Liver (tissue), 9 donors: ENCODE results near the gene ITGA11. TPM values are rescaled to one million over a fixed set of nuclear protein-coding genes. Genes with fewer than 3 reads are reported as not detected.
A peak's percentile ranks its signal among the peaks of the same experiment; 100 is the strongest.

ENCODE experiments used
- DNase-seq: peaks from one replicate; pipeline ENCODE4 v3.0.0-alpha.2; 2017; ENCODE audit warnings: low spot score
- H3K27ac ChIP-seq, 2 donors: one replicate each; pipeline ENCODE4 v1.7.0; 2013; ENCODE audit warnings: inconsistent platforms in 2 of 2, low read length in 2 of 2, control low read depth in 1 of 2, low read depth in 1 of 2, mild to moderate bottlenecking in 1 of 2
- H3K27me3 ChIP-seq, 4 donors: one replicate each; pipeline versions ENCODE4 v1.6.1 to v1.7.0; 2013; ENCODE audit warnings: low read length in 3 of 4, inconsistent platforms in 1 of 4, mild to moderate bottlenecking in 1 of 4, moderate library complexity in 1 of 4; ENCODE audit not compliant: control insufficient read depth in 4 of 4, insufficient read depth in 4 of 4
- H3K36me3 ChIP-seq, 4 donors: one replicate each; pipeline versions ENCODE4 v1.6.1 to v1.7.0; 2013; ENCODE audit warnings: low read length in 3 of 4, mild to moderate bottlenecking in 3 of 4, low read depth in 1 of 4, moderate library complexity in 1 of 4; ENCODE audit not compliant: control insufficient read depth in 4 of 4, insufficient read depth in 3 of 4
- H3K4me1 ChIP-seq, 4 donors: one replicate each; pipeline versions ENCODE4 v1.6.1 to v1.7.0; 2013; ENCODE audit warnings: low read length in 3 of 4, mild to moderate bottlenecking in 3 of 4, moderate library complexity in 1 of 4; ENCODE audit not compliant: control insufficient read depth in 4 of 4, insufficient read depth in 4 of 4
- H3K4me3 ChIP-seq, 3 donors: one replicate each; pipeline versions ENCODE4 v1.6.1 to v1.7.0; 2013; ENCODE audit warnings: low read length in 3 of 3, control low read depth in 1 of 3, low read depth in 1 of 3, mild to moderate bottlenecking in 1 of 3
- H3K9ac ChIP-seq, 2 donors: one replicate each; pipeline ENCODE4 v1.7.0; 2013; ENCODE audit warnings: low read length in 2 of 2, mild to moderate bottlenecking in 2 of 2, moderate library complexity in 2 of 2, control low read depth in 1 of 2, low read depth in 1 of 2
- H3K9me3 ChIP-seq, 4 donors: one replicate each; pipeline versions ENCODE4 v1.6.1 to v1.7.0; 2013; ENCODE audit warnings: low read length in 3 of 4; ENCODE audit not compliant: control insufficient read depth in 4 of 4
- GABPA ChIP-seq, 2 donors: IDR thresholded peaks in 1 of 2; conservative IDR thresholded peaks in 1 of 2; 2 replicates each; pipeline ENCODE4 v1.6.1; 2016; ENCODE audit warnings: antibody characterized with exemption in 2 of 2, mild to moderate bottlenecking in 1 of 2, moderate library complexity in 1 of 2
- HNF4A ChIP-seq, 2 donors: conservative IDR thresholded peaks; 2 replicates each; pipeline ENCODE4 v1.6.1; 2016; ENCODE audit warnings: antibody characterized with exemption in 2 of 2, mild to moderate bottlenecking in 2 of 2
- HNF4G ChIP-seq: IDR thresholded peaks from 2 replicates; pipeline ENCODE4 v1.6.1; 2016; ENCODE audit warnings: antibody characterized with exemption
- JUND ChIP-seq, 2 donors: IDR thresholded peaks; 2 replicates each; pipeline ENCODE4 v1.6.1; 2016; ENCODE audit warnings: antibody characterized with exemption in 2 of 2
- YY1 ChIP-seq: IDR thresholded peaks from 2 replicates; pipeline ENCODE4 v1.6.1; 2016; ENCODE audit warnings: antibody characterized with exemption, mild to moderate bottlenecking
- WGBS: extraction: QIAGEN DNeasy Blood & Tissue Kit; methylation state at CpG from one replicate; pipeline ENCODE4 v1.1.7; 2013; 5-methylcytosine and 5-hydroxymethylcytosine counted together
- polyA plus RNA-seq, 2 donors: library from polyadenylated mRNA; stranded (reverse) in 1 of 2; unstranded in 1 of 2; fragments of 200-250 nt in 1 of 2; fragments of >200 nt in 1 of 2; fragmentation: Nextera tagmentation in 1 of 2; extraction: Ambion mirVana in 1 of 2; gene quantifications; one replicate each; pipeline versions ENCODE4 v1.2.1 to v1.2.3, GENCODE V29; 2013 to 2015
- total RNA-seq, 2 donors: library from RNA; depleted of rRNA; stranded (reverse); fragments of >200 nt; gene quantifications; one replicate each; pipeline ENCODE4 v1.2.3, GENCODE V29; 2014
- TF ChIP-seq, protein P1 (sequence below): IDR thresholded peaks from 2 replicates; pipeline ENCODE4 v1.6.1; 2016; ENCODE audit warnings: antibody characterized with exemption
- TF ChIP-seq, protein P2 (sequence below): IDR thresholded peaks from 2 replicates; pipeline ENCODE4 v1.6.1; 2016; ENCODE audit warnings: antibody characterized with exemption
- TF ChIP-seq, protein P3 (sequence below): IDR thresholded peaks from 2 replicates; pipeline ENCODE4 v1.6.1; 2016; ENCODE audit warnings: antibody characterized with exemption
- TF ChIP-seq, protein P4 (sequence below): fragments of 150-350 bp; IDR thresholded peaks from 2 replicates; pipeline ENCODE4 v1.5.1; 2017; ENCODE audit warnings: improper control_type of control experiment, low read depth, low read length; ENCODE audit not compliant: missing input control
- donor health status: healthy.
- donor health status: healthy.
- donor health status: healthy.
- donor health status: healthy.
- donor health status: healthy.

The ITGA11 gene
- total and polyA plus RNA-seq, 4 donors: 0.32 to 1.0 (median 0.67) TPM

DNA sequence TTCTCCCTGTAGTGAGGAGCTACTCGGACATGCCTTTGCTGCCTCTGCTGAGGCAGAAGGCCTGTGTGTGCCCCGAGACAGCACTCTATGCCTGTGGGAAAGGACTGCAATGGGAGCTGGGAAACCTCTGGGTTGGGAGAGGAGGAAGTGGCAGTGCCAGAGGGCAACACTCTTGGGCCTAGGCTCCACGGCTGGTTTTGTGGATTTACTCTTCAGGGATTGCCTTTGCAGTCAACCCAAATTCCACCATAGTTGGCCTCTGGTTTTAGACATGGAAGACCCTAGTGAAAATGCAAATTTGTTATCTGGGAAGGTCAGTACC, 46.8 kb downstream of the ITGA11 start:
- TF ChIP-seq, protein P1, sequence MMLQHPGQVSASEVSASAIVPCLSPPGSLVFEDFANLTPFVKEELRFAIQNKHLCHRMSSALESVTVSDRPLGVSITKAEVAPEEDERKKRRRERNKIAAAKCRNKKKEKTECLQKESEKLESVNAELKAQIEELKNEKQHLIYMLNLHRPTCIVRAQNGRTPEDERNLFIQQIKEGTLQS: no peak
- TF ChIP-seq GABPA (IDR thresholded peaks at IDR 0.05 in 1 of 2, conservative IDR thresholded peaks at IDR 0.05 in 1 of 2) (no peak), JUND (IDR thresholded peaks at IDR 0.05) (no peak)
- peak; percentile 12 for DNase-seq
- Histone ChIP-seq H3K9ac (no peak overlapping the region), H3K27me3 (peaks cover 0 to 4% (median under 1%) of the 10 kb centered on the region in 4 donors), H3K4me3 (no peak overlapping the region), H3K4me1 (no peaks in the 10 kb centered on the region), H3K27ac (no peak overlapping the region), H3K9me3 (no peaks in the 10 kb centered on the region), H3K36me3 (no peaks in the 10 kb centered on the region)
- WGBS: 86% methylated on average over 3 of the region's 3 CpGs

DNA sequence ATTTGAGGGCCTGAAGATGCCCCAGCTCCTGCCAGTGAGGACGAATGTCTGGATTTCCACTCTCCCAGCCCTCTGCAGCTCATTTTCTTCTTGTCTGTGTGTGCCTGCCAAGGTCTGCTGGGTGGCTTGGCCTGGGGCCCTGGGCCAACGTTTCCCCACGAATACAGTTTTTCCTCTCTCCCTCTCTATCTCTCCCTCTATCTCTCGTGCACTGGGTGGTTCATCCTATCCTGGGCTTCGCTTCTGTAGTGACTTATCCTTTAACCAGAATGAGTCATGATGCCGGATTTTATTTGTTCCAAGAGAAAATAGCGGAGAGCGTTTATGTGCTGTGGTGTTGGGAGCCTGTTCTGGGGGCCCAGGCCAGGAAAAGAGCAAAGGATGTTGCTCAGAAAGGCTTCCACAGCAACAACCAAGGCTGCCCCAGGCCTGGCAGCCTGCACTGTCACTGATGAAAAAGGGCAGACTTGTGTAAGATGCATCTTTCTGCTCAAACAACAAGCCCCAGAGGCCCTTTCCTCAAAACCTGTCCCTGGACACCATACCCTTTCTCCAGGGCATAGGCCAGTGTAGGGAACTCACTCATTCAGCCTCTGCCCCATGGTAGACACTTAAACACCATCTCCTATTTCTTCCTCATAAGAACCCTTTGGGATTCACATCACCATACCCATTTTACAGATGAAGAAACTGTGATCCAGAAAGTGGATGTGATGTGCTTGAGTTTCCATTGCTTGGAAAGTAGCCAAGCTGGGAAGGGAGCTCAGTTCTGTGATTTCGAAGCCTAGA, 47.3 kb downstream of the ITGA11 start:
- 78% methylated on average over 9 of the region's 9 CpGs for whole genome bisulfite sequencing
- H3K36me3 ChIP-seq: no peaks in the 10 kb centered on the region
- H3K9ac ChIP-seq: no peak overlapping the region

More for the DNA sequence above, 47.3 kb downstream of the ITGA11 start:
- Histone ChIP-seq H3K9me3 (no peaks in the 10 kb centered on the region), H3K27me3 (peaks cover 0 to 4% (median under 1%) of the 10 kb centered on the region in 4 donors), H3K27ac (no peak overlapping the region), H3K4me1 (no peaks in the 10 kb centered on the region), H3K4me3 (no peak overlapping the region)
- peak; percentile 22 for DNase-seq
- TF ChIP-seq GABPA (IDR thresholded peaks at IDR 0.05 in 1 of 2, conservative IDR thresholded peaks at IDR 0.05 in 1 of 2): no peak
- TF ChIP-seq YY1: no peak
- TF ChIP-seq, protein P1: no peak
- no peak for TF ChIP-seq HNF4G
- TF ChIP-seq, protein P2, sequence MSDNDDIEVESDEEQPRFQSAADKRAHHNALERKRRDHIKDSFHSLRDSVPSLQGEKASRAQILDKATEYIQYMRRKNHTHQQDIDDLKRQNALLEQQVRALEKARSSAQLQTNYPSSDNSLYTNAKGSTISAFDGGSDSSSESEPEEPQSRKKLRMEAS: no peak
- TF ChIP-seq, protein P3, sequence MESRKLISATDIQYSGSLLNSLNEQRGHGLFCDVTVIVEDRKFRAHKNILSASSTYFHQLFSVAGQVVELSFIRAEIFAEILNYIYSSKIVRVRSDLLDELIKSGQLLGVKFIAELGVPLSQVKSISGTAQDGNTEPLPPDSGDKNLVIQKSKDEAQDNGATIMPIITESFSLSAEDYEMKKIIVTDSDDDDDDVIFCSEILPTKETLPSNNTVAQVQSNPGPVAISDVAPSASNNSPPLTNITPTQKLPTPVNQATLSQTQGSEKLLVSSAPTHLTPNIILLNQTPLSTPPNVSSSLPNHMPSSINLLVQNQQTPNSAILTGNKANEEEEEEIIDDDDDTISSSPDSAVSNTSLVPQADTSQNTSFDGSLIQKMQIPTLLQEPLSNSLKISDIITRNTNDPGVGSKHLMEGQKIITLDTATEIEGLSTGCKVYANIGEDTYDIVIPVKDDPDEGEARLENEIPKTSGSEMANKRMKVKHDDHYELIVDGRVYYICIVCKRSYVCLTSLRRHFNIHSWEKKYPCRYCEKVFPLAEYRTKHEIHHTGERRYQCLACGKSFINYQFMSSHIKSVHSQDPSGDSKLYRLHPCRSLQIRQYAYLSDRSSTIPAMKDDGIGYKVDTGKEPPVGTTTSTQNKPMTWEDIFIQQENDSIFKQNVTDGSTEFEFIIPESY: no peak
- TF ChIP-seq, protein P4, sequence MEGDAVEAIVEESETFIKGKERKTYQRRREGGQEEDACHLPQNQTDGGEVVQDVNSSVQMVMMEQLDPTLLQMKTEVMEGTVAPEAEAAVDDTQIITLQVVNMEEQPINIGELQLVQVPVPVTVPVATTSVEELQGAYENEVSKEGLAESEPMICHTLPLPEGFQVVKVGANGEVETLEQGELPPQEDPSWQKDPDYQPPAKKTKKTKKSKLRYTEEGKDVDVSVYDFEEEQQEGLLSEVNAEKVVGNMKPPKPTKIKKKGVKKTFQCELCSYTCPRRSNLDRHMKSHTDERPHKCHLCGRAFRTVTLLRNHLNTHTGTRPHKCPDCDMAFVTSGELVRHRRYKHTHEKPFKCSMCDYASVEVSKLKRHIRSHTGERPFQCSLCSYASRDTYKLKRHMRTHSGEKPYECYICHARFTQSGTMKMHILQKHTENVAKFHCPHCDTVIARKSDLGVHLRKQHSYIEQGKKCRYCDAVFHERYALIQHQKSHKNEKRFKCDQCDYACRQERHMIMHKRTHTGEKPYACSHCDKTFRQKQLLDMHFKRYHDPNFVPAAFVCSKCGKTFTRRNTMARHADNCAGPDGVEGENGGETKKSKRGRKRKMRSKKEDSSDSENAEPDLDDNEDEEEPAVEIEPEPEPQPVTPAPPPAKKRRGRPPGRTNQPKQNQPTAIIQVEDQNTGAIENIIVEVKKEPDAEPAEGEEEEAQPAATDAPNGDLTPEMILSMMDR: no peak
- TF ChIP-seq HNF4A (conservative IDR thresholded peaks at IDR 0.05): no peak
